ENCODE data around the gene SLC6A19. TPM values are rescaled to one million over a fixed set of nuclear protein-coding genes. Genes with fewer than 3 reads are reported as not detected.

SLC6A19 gene
- total RNA-seq, 1 donor from 2014 or later, result not detected

- DNase-seq (ENCODE audit: low read depth, low spot score), result no peak
These were observed 41.5 kb downstream of the SLC6A19 start for GRCh38 chr5:1242733-1243486.

GRCh38 chr5:1243487-1244130 lies 42.2 kb downstream of the SLC6A19 start:
- DNase-seq (ENCODE audit: low read depth, low spot score), result no peak

DNA sequence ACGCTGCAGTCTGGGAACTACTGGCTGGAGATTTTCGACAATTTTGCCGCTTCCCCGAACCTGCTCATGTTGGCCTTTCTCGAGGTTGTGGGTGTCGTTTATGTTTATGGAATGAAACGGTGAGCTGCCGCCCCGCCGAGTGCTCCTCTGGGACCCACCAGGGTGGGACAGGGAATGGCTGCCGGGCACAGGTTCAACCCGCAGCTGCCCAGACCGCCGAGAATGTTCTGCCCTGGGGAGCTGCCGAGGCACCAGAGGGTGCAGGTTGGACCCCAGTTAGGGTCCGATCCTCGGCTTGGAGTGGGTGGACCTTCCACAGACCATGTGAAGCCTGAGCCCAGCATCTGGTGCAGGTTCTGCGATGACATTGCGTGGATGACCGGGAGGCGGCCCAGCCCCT lies 42.9 kb downstream of the SLC6A19 start:
- no peak for DNase-seq (ENCODE audit: low read depth, low spot score)

GRCh38 chr5:1244976-1245375 lies 43.6 kb downstream of the SLC6A19 start:
- no peak for DNase-seq (ENCODE audit: low read depth, low spot score)

DNA sequence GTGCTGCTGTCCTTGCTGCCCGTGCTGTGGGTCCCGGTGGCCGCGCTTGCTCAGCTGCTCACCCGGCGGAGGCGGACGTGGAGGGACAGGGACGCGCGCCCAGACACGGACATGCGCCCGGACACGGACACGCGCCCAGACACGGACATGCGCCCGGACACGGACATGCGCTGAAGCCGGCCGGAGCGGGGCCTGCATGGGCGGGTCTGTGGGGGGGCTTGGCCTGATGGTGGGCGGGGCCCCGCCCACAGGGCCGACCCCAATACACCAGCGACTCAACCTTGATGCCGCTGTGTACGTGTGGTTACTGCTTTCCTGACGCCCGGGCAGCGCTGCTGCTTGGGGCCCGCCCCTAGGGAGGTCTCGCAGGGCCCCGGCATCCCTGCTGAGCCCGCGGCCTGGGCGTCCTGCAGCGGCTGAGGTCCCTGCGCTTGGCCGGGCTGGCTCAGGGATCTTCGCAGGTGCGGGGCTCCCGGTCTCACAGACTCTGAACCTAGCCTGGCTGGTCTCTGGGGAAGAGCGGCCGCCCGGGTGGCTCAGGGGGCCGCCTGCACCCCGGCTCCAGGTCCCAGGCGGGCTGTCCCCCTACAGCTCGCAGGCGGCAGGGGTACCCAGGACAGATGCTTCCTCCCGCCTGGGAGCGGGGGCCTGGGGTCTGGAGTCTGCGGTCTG lies 44.6 kb downstream of the SLC6A19 start:
- no peak for DNase-seq (ENCODE audit: low read depth, low spot score)

- no peak for DNase-seq (ENCODE audit: low read depth, low spot score)
These were observed 45.5 kb downstream of the SLC6A19 start for GRCh38 chr5:1246711-1247431.

- DNase-seq (ENCODE audit: low read depth, low spot score), result no peak
These were observed 46.4 kb downstream of the SLC6A19 start for GRCh38 chr5:1247811-1248210.

- no peak for DNase-seq (ENCODE audit: low read depth, low spot score)
These were observed 48.2 kb downstream of the SLC6A19 start for GRCh38 chr5:1249366-1250280.

- no peak for DNase-seq (ENCODE audit: low read depth, low spot score)
These were observed 50.5 kb downstream of the SLC6A19 start for GRCh38 chr5:1251678-1252580.

DNA sequence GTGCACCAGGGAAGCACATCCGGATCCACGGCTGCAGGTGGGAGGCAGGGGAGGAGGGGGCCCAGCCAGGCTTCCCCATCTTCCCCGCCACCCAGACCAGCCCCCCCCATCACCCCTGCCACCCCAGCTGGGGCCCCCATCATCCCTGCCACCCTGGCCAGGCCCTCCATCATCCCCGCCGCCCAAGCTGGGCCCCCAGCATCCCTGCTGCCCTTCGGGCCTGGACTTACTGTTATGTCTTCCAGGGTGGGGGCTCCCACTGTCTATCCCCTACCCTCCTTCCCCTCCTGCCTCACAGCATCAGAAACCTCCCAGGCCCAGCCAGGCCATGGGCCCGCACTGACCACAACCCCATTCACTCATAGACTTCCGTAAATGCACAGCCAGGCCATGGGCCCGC lies 51.3 kb downstream of the SLC6A19 start:
- DNase-seq (ENCODE audit: low read depth, low spot score), result no peak

DNA sequence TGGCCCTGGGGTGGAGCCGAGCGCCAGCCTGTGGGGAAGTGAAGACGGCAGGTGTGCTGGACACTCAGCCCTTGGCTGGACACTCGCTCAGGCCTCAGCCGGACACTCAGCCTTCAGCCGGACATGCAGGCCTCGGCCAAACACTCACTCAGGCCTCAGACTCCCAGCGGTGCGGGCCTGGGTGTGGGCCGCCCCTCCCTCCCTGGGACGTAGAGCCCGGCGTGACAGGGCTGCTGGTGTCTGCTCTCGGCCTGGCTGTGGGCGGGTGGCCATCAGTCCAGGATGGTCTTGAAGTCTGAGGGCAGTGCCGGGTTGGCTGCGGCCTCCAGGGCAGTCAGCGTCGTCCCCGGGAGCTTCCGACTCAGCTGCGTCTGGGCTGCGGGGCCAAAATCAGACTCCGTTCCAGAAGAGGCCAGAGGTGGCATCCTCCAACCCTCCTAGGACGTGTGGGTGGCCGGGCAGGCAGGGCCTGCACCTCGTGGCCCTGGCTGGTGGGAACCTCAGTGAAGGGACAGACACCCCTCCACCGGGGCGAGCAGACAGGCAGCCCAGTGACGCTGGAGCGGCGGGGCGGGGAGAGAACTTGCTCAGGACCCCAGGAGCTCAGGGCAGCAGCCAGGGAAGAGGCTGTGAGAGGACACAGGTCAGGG lies 52.2 kb downstream of the SLC6A19 start:
- no peak for DNase-seq (ENCODE audit: low read depth, low spot score)

GRCh38 chr5:1254196-1254595 lies 52.8 kb downstream of the SLC6A19 start:
- DNase-seq (ENCODE audit: low read depth, low spot score), result no peak

GRCh38 chr5:1255081-1255561 lies 53.7 kb downstream of the SLC6A19 start:
- no peak for DNase-seq (ENCODE audit: low read depth, low spot score)

DNA sequence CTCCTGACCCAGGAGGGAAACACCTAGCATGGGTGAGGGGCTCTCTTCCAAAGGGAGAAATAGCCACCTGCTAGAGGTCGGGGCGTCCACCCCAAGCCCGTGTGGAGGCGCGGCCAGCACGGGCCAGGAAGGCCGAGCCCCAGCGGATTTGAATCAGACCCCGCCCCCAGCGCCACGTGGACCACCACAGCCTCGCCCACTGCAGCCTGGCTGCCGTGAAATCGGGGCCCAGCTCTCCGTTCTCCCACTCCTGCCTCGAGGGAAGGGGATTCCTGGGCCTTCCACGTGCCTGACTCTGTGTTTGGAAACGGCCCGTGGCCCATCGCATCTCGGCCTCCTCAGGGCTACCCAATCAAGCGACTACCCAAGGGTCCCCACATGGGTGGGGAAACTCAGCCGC lies 55.4 kb downstream of the SLC6A19 start:
- no peak for DNase-seq (ENCODE audit: low read depth, low spot score)

- no peak for DNase-seq (ENCODE audit: low read depth, low spot score)
These were observed 56.0 kb downstream of the SLC6A19 start for GRCh38 chr5:1257363-1257762.

GRCh38 chr5:1257841-1258240 lies 56.4 kb downstream of the SLC6A19 start:
- no peak for DNase-seq (ENCODE audit: low read depth, low spot score)

DNA sequence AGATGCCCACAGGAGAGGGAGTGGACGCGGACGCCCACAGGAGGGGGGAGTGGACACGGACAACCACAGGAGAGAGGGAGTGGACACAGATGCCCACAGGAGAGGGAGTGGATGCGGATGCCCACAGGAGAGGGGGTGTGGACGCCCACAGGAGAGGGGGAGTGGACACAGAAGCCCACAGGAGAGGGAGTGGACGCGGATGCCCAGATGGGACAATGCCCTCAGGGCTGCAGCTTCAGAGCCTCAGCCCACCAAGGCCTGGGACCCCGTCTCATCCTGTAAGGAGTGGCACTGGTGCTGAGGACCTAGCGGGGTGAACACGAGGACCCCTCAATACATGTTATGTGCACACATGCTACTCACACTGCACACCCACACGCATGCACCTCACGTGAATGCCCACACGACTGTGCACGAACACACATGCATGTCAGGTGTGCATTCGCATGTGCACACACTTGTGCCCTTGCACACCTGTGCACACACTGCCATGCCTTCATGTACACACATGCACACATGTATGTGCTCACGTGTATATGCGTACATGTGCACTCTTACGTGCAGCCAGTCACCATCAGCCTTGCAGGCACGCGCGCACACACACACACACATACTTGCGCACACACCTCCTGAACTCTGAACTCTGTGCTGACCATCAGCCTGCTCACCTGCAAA lies 58.5 kb downstream of the SLC6A19 start:
- DNase-seq (ENCODE audit: low read depth, low spot score), result no peak

DNA sequence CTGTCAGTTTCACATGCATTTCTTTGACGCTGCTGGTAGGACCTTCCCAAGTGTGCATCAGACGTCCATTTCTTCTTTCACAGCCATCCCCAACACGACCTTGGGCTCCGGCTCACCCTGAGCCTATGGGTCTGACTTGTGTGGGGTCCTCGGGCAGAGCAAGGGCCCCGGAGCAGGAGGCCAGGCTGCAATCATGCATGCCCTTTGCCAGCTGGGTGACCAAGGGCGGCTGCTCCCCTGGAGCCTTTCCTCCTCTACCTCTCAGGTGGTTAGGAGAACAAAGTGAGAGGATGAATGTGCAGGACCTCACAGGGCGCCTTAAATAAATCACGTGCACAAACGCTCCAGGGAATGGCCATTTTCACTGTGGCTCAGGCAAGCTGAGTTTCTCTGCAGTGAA lies 60.2 kb downstream of the SLC6A19 start:
- DNase-seq (ENCODE audit: low read depth, low spot score), result no peak

GRCh38 chr5:1262381-1262780 lies 61.0 kb downstream of the SLC6A19 start:
- DNase-seq (ENCODE audit: low read depth, low spot score), result no peak
